DMS53 treated with DMSO at 0.1 percent for 48 hours (cell line): ENCODE data around the gene UBE2H.
"Not testable (repeated sequence)": the region's sequence is repeated elsewhere in the genome, so short reads cannot be mapped to it uniquely, and the experiment has no call there.

Experiments
- DNase-seq: peaks from one replicate; lab custom pipeline; 2025; ENCODE audit not compliant: unreplicated experiment; lab: John Stamatoyannopoulos, UW

The UBE2H gene

DNA sequence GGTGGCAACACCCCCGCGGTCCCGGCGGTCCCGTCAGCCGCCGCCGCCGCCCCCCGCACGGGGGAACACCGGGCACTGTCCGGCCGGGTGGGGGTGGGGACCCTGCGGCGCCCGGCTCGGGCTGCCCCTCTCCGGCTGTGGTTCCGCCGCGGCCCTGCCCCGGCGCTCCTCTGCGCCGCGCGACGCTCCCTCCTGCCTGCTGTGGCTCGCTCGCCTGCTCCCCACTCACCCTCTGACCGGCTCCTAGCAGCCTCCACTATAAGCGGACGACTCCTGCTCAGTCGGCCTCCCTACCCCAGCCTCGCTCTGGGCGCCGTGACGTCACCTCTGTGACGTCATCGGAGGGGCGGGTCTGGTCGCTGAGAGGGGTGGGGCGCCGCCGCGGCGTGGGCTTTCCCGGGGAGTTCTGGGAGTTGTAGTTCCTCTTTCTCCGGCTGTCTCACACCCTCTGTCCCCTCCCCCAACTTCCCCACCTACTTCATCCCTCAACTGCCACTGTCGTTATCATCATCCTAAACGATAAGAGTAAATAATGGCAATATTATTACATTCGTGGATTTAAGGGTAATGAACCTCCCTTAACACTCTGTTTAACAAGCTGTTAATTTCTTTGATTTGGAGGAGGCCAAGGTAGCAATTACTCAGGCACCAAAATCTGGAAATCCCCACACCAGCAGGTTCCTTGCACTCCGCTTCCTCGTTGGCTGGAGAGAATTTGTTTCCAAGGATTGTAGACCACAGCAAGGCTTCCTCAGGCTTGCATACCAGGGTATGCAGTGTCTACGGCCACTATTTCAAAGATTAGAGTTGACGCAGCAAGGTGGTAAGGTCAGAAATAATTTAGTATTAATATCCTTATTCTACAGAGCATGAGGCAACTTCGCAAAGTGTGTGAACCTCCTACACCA, at the start of gene UBE2H:
UBE2H (minus strand) TSS at position 308 of the 908 bp plus-strand sequence. CDS start 405 bp downstream, outside the sequence.
- DNase-seq, result peak; percentile 79

DNA sequence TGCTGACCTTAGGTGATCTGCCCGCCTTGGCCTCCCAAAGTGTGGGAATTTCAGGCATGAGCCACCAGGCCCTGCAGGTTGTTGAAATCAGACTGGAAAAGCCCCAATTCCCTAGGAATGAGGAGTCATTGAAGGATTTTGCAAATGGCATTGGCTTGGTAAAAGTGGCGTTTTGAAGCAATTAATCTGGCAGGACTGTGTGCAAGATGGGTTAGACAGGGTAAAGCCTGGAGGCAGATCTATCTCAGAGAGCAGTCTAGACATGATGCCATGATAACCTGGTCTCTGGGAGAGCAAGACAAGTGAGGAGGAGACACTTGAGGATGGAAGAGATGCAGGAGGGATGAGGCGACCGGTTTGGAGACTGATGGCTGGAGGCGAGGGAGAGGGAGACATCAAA, 45.7 kb upstream of the UBE2H start:
- no peak for DNase-seq

DNA sequence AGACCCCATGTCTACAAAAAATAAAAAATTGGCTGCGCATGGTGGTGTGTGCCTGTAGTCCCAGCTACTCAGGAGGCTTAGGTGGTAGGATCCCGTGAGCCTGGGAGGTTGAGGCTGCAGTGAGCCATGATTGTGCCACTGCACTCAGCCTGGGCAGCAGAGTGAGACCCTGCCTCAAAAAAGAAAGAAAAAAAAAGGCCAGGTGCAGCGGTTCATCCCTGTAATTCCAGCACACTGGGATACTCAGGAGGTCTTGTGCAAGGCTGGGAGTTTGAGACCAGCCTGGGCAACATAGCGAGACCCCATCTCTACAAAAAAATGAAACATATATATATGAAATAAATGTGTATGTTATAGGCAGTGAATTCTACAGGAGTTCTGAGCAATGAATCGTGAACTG, 44.5 kb upstream of the UBE2H start:
- DNase-seq, result no peak

DNA sequence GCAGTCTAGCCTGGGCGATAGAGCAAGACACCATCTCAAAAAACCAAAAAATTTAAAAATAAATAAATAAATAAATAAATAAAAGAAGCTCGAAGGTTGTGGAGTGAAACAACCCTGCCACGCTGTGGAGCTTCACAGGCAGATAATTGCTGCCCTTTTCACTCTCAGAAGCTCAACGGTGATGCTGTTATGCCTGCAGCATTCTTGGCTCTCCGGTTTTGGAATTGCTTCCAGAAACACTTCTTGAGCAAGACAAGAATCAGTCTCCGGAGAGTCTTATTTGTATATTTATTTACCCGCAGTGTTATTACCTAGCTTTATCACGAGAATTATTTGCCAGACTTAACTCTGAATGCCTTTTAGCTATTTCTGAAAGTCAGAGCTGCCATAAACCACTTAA, 40.5 kb upstream of the UBE2H start:
- DNase-seq, result no peak

DNA sequence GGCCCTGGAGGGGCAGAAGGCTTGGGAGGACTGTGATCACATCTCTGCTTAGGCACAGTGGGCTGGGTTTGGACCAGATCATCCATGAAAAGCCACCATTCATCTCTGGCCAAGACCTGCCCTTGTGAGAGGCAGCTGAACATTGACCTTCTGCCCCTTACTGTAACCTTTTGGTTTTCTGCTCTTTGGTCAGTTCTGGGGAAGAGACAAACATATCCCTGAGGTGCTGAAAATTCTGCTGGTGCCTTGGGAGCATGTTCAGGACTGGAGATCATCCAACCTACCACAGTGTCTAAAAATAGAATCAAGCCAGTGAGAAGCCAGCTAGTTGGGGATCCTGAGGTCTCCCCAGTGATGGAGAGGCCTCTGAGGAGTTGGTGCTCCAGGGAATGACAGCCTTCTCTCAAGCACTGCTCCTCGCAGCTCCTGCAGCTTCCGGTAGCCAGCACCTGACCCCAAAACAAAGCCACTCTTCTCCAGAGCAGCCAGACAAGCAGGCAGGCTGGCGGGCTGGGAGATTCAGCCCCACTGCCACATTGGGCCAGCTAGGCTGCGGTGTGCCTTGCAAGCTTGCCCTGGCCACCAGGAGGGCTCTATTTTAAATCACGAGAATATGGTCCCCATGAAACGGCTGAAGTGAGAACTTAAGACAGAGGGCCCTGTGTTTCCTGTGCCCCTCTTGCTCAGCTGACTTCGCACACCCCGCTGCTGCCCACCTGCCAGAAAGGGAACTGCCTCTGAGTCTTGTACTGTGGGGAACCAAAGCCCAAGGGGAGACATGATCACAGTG, 37.8 kb upstream of the UBE2H start:
- no peak for DNase-seq

DNA sequence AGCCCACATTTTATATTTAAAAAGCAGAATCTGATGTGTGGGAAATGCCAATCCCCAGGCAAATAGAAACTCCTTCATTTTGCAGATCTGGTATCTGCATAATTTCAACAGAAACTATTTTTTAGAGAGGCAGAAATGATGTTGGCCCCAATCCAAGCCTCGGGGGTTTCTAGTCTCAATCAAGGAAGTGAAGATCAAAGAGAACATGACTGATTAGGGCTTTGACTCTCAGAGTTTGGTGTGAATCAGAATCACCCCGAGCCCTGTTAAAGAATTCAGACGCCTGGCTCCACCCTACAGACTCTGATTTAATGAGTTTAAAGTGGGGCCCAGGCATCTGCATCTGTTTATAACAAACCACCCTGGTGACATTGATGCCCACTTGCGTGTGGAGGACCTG, 36.7 kb upstream of the UBE2H start:
- no peak for DNase-seq

DNA sequence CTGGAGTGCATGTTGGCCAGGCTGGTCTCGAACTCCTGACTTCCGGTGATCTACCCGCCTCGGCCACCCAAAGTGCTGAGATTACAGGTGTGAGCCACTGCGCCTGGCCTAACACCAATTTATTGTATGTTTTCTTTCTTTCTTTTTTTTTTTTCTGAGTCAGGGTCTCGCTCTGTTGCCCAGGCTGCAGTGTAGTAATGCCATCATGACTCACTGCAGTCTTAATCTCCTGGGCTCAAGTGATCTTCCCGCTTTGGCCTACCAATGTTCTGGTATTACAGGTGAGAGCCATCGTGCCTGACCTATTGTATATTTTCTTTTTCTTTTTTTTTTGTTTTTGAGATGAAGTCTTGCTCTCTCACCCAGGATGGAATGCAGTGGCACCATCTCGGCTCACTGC, 33.8 kb upstream of the UBE2H start:
- DNase-seq, result no peak

DNA sequence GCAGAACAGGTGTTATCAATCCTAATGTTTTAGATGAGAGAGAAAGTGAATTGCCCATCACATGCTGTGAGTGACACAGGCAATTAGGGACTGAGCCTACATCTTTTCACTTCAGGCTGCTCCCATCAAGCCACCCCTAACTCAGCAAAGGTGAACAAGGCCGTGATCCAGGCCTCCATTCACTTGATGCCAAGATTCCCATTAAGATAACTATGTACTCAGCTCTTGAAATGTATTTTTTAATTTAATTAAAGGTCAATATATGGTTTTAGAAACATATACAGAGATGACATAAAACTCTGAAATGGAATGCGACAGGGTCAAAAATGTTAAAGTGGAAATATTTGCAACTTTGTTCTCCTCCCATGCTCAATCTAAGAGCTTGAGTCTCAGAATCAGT, 27.9 kb upstream of the UBE2H start:
- no peak for DNase-seq

DNA sequence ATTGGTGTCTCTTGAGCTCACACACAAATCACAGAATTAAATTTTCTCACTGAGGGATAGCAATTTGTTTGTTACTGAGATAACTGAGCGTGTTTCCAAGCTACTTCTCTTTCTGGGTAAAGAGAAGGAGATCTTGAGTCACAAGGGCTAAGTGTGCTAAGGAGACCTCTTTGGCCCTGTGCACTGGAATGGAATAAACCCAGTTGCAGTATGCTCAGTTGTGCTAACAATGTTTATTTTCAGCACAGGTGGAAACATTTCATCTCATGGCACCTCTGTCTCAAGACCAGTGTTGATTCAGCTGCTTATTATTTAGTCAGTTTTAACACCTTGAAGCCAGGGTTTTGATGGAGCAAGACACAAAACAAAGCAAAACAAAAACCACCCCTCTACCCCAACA, 22.5 kb upstream of the UBE2H start:
- DNase-seq, result peak; percentile 97

DNA sequence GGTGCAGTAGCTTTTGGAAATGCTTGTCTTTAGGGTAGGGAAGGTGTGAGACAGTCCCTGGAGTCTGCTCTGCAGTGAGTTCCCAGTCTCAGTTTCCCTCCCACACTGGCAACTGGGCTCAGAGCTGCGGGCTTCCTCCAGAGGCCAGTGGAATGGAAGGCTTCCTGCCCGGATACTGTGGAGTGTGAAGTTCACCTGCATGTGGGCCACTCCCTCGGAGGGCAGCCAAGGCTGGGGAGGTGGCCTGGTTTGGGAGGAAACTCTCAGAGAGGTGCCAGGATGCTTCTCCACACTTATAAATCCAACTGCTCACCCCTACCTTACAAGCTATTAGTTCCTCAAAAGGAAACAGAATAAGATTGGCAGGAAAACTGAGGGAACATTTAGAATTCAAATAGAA, 18.1 kb upstream of the UBE2H start:
- DNase-seq, result no peak

DNA sequence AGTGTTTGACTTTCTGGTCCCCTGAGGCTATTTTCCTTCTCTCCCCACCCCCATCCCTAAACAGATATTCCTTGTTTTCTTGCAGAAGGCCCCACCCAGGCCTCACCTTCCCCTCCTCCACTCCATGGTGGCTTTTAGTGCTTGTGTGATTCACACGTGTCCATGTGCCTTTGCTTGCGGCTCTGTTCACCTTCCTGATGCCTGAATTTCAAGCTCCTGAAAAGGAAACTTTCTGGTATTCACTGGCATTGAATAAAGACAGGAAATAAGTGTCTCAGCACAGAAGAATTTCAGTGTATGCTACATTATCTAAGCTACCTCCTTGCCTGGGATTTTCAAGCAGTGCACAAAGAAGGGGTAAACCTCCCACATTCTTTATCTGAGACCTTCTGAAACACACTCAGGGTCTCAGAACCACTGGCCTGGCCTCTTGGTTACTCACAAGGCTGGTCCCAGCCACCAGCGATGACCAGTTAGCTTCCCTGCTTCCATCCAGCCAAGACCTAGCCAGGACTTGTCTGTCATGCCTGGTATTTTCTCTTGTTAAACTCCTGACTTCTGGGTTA, 17.2 kb upstream of the UBE2H start:
- no peak for DNase-seq

DNA sequence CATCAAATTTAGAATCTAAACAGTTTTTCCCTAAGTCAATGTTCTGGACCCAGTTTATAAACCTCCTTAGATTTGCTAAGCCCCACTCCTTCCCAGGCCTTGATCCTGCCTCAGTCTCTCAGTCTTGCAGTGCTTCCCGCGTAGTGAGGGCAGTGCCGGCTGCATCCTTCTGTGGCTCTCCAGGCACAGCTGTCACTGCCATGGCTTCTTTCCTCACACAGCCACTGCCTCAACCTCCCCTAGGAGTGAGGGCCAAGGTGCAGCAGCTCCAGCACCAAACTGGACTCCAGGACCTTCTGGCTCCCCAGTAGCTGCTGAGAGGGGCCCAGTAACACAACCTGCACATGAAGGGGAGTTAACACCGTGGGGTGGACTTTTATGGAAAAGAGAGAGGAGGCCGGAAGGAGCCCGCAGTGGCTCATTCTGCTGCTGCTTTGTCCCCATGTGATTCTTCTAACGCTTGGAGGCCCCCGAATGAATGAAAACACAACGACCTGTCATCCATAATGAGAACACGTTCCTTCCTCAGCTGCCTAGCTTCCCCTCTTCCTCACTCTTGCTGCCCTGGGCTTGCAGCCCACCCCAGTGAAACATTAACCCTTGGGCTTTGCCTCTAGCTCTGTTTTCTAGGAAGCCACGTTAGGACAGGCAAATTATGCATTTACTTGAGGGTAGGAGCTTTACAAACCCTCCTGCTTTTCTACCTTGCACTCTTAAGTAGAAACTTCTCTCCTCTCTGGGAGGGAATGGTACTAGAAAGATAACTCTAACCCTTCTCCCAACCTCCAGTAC, 16.0 kb upstream of the UBE2H start:
- no peak for DNase-seq

DNA sequence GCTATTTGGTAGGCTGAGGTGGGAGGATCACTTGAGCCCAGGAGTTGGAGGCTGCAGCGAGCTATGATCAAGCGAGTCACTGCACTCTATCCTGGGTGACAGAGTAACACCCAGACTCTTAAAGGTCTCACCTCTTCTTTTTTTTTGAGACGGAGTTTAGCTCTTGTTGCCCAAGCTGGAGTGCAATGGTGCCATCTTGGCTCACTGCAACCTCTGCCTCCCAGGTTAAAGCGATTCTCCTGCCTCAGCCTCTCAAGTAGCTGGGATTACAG, 7.4 kb upstream of the UBE2H start:
- not testable (repeated sequence) for DNase-seq

DNA sequence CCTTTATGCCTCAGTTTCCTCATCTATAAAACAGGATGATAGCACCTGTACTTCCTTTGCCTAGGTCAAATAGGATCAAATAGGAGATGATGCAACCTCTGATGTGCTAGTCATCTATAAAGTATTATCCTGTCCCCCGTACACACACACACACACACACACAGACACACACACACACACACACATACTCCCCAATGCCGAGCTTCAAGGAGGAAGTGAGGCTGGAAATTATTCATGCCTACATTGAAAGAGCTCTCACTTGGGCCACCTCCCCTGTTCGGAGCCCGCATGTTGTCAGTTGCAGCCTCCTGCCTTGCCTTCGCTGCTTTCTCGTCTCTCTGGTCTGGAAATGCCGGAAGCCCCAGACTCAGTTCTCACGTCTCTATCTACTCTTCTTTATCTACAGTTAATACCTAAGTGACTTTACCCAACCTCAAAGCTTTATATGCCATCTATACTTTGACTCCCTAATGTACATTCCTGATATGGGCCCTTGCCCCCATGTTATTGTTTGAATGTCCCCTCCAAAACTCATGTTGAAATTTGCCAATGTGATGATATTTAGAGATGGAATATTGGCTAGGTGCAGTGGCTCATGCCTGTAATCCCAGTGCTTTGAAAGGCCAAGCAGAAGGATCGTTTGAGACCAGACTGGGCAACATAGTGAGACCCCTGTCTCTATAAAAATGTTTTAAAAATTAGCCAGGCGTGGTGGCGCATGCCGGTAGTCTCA, 6.9 kb upstream of the UBE2H start:
- no peak for DNase-seq

DNA sequence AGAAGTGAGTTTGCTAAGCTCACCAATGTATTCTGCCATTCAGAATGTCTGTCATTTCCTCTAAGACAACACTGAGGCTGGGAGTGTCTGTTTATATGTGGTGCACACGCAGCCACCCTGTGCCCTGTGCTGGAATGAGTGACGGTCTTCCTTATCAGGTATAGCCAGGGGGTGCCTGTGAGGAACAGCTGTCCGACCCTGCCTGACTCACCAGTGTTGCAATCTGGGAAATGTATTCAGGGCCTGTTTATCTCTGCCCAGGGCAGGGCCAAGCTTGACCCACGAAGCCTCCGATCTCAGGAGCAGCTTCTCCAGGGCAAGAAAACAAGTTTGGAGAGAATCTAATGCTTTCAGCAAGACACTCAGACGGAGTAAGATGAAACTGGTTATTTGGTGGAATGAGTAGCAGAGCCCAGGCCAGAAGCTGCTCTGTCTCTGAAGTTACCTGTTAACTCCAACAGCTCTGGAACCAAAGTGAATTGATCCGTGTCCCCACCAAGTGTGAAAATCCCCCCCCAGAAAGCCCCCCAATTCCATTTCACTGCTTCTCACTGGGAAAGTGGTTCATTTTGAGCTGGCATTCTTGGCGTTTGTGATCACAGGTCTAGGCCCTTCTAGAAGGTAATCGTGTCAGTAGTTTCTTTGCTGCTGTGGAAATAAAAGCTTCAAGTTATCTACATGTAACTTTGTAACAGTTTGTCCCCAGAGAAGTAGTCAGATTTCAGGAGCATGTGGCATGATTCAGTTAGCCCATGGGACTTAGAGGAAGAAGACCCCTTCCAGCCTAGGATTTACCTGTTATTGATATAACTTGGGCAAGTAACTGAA, 6.1 kb upstream of the UBE2H start:
- no peak for DNase-seq

DNA sequence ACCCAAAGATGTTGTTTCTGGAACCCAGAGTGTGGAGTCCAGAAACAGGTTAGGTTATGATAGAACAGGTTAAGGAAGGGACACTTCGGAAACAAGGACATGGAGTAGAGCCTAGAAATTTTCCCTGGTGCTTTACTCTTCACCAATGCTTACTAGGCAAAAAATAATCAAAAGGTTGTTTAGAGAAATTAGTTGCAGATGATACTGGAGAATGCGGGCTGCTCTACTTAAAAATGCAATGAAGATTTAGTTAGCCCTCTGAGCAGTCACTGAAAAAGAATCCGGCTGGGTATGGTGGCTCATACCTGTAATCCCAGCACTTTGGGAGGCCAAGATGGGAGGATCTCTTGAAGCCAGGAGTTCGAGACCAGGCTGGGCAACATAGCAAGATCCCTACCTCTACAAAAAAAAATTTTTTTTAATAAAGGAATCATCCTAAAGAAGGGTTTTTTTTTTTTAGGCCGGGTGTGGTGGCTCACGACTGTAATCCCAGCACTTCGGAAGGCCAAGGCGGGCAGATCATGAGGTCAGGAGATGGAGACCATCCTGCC, 3.3 kb upstream of the UBE2H start:
- DNase-seq, result no peak

DNA sequence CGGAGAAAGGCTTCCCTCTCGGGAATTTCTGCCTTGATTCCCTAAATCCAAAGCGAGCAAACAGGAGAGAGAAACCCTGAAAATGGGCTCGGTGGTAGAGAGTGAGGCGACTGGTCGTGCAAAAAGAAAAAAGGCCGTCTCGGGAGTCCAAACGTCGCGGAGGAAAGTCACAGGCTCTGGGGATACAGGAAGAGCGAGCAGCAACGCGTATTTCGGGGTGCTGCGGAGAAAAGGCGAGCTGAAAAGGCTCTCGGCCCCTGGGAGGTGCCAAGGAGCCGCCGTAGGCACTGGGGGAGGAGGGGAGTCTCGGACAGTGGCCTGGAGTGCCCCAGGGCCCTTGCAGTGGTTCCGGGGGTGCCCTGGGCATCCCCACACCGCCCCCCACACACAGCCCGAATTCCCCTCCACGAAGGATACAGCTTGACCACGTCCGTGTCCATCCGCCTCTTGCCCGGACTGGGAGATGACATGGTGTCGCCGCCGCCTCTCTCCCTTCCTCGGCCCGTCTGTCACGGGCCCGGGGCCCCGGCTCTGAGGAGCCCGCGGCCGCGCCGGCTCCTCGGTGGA, 591 bp downstream of the UBE2H start:
- DNase-seq, result no peak

DNA sequence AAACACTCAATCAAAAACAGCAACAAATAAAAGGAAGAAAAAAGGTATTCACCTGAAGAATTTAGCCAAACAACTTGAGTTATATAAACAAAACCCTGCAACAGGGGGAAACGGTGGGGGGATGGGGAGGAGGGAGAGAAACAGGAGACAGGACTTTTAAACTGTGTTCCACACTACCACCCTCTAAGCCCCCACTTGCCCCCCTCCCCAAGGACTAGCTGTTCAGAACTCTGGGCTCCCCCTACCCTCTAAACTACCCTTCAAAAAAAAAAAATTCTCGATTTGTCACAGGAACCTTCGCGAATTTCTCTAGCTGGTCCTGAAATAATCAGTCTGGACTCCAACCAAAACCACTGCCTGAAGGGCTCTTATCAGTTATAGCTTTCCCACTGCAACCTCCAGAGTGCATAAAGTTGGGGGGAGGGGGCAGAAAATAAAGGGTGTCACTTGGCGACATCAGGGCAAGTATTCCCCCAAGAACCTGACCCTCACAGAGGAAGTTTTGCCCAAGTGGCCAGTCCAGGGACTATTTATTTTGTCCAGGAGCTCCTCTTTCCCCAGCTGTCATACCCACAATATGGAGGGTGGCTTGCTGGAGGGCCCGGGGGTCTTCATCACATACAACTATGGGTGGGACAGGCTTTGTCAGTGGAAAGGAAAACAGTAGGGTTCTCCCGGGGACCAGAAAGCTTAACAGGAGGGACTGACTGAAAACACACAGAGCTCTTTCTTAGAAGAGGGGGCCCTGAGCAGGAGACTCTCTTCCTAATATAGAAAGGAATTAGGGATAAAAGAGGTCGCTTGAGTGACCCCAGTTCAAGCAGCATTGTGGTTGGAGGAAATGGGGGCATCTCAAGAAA, 1.3 kb downstream of the UBE2H start:
- peak; percentile 38 for DNase-seq
